Left renal pelvis (tissue), 4 donors: ENCODE data around the gene CLASP1. TPM values are rescaled to one million over a fixed set of nuclear protein-coding genes. Genes with fewer than 3 reads are reported as not detected.
"Not testable (repeated sequence)": the region's sequence is repeated elsewhere in the genome, so short reads cannot be mapped to it uniquely, and the experiment has no call there.

Source experiments
- DNase-seq, 4 donors: peaks; one replicate each; pipeline ENCODE4 v3.0.0-alpha.2; 2013; ENCODE audit warnings: low read depth in 4 of 4, low spot score in 3 of 4
- polyA plus RNA-seq, 4 donors: library from polyadenylated mRNA; unstranded; fragments of 120-200 nt; gene quantifications; one replicate each; pipeline ENCODE4 v1.2.1, GENCODE V29; 2013; ENCODE audit not compliant: insufficient read length in 4 of 4

The CLASP1 gene
- polyA plus RNA-seq, result 10 to 100 TPM; 40.4 to 45.9 (median 44.9) TPM

GRCh38 chr2:121649149-121649595, at the start of gene CLASP1:
TSS of gene CLASP1 (minus strand) at chr2:121649462. CDS start at chr2:121605895, 43,567 bp downstream.
- no peak for DNase-seq

GRCh38 chr2:121698318-121698930, 49.2 kb upstream of the CLASP1 start:
- DNase-seq, result no peak

- no peak for DNase-seq
Observed at GRCh38 chr2:121697108-121697631, 47.9 kb upstream of the CLASP1 start.

- no peak for DNase-seq
Observed at GRCh38 chr2:121696410-121696930, 47.2 kb upstream of the CLASP1 start.

GRCh38 chr2:121695171-121695451, 45.8 kb upstream of the CLASP1 start:
- DNase-seq, result no peak

- no peak for DNase-seq
Observed at GRCh38 chr2:121694398-121695170, 45.3 kb upstream of the CLASP1 start.

- DNase-seq, result not testable (repeated sequence)
Observed at GRCh38 chr2:121690572-121690971, 41.3 kb upstream of the CLASP1 start.

GRCh38 chr2:121690095-121690494, 40.8 kb upstream of the CLASP1 start:
- DNase-seq, result no peak

- no peak for DNase-seq
Observed at GRCh38 chr2:121689356-121689755, 40.1 kb upstream of the CLASP1 start.

GRCh38 chr2:121688820-121689219, 39.6 kb upstream of the CLASP1 start:
- no peak for DNase-seq

- DNase-seq, result no peak
Observed at GRCh38 chr2:121686902-121687301, 37.6 kb upstream of the CLASP1 start.

GRCh38 chr2:121686218-121686617, 37.0 kb upstream of the CLASP1 start:
- DNase-seq, result no peak

GRCh38 chr2:121682396-121683298, 33.4 kb upstream of the CLASP1 start:
- DNase-seq, result no peak

- no peak for DNase-seq
Observed at GRCh38 chr2:121677855-121678254, 28.6 kb upstream of the CLASP1 start.

GRCh38 chr2:121671621-121672020, 22.4 kb upstream of the CLASP1 start:
- DNase-seq, result not testable (repeated sequence)

GRCh38 chr2:121670181-121670580, 20.9 kb upstream of the CLASP1 start:
- no peak for DNase-seq

GRCh38 chr2:121667618-121668017, 18.4 kb upstream of the CLASP1 start:
- no peak for DNase-seq

GRCh38 chr2:121666042-121666441, 16.8 kb upstream of the CLASP1 start:
- DNase-seq, result no peak

- no peak for DNase-seq
Observed at GRCh38 chr2:121665504-121665903, 16.2 kb upstream of the CLASP1 start.

GRCh38 chr2:121664713-121665112, 15.5 kb upstream of the CLASP1 start:
- no peak for DNase-seq

- no peak for DNase-seq
Observed at GRCh38 chr2:121664086-121664485, 14.8 kb upstream of the CLASP1 start.
